Adipose tissue (tissue), 3 donors: ENCODE measurements around the gene PDGFA. TPM values are rescaled to one million over a fixed set of nuclear protein-coding genes. Genes with fewer than 3 reads are reported as not detected.

Experiments used
- H3K27ac ChIP-seq: one replicate; pipeline ENCODE4 v1.5.1; 2013; ENCODE audit warnings: low read depth, low read length
- WGBS, 3 donors: extraction: QIAGEN DNeasy Blood & Tissue Kit; methylation state at CpG; one replicate each; pipeline ENCODE4 v1.1.7; 2013; 5-methylcytosine and 5-hydroxymethylcytosine counted together
- polyA plus RNA-seq, 3 donors: library from polyadenylated mRNA; stranded (reverse); fragments of 200-250 nt; gene quantifications; one replicate each; pipeline ENCODE4 v1.2.3, GENCODE V29; 2013
- donor health status: healthy with polysubstance abuse.
- donor health status: Bipolar disorder and iron deficiency.
- donor health status: healthy.

PDGFA gene
- polyA plus RNA-seq, 3 donors = 9.9 to 40.2 (median 11.7) TPM

- H3K27ac ChIP-seq = no peak overlapping the region
- 80 to 87% (median 84%) methylated on average over 20 to 25 of the region's 25 CpGs for WGBS, 3 donors
Measured at GRCh38 chr7:510782-511281, 8.8 kb downstream of the PDGFA start.

- H3K27ac ChIP-seq = no peak overlapping the region
- WGBS, 3 donors = 87 to 94% (median 91%) methylated on average over 14 to 17 of the region's 17 CpGs
Measured at GRCh38 chr7:510131-510481, 9.5 kb downstream of the PDGFA start.

GRCh38 chr7:509426-510130, 10.1 kb downstream of the PDGFA start:
- 91 to 93% (median 92%) methylated on average over 20 of the region's 20 CpGs for WGBS, 3 donors
- H3K27ac ChIP-seq = no peak overlapping the region

- 92 to 95% (median 92%) methylated on average over 11 to 12 of the region's 12 CpGs for WGBS, 3 donors
- no peak overlapping the region for H3K27ac ChIP-seq
Measured at GRCh38 chr7:508461-509170, 11.0 kb downstream of the PDGFA start.

GRCh38 chr7:507623-508300, 11.9 kb downstream of the PDGFA start:
- 79 to 85% (median 80%) methylated on average over 17 of the region's 17 CpGs for WGBS, 3 donors
- no peak overlapping the region for H3K27ac ChIP-seq

- H3K27ac ChIP-seq = no peak overlapping the region
- 83 to 94% (median 88%) methylated on average over 14 to 15 of the region's 15 CpGs for WGBS, 3 donors
Measured at GRCh38 chr7:506921-507622, 12.6 kb downstream of the PDGFA start.

GRCh38 chr7:506391-506831, 13.2 kb downstream of the PDGFA start:
- no peak overlapping the region for H3K27ac ChIP-seq
- 91 to 95% (median 92%) methylated on average over 11 of the region's 11 CpGs for WGBS, 3 donors

- no peak overlapping the region for H3K27ac ChIP-seq
- WGBS, 3 donors = 54 to 88% (median 87%) methylated on average over 16 of the region's 16 CpGs
Measured at GRCh38 chr7:505171-505570, 14.5 kb downstream of the PDGFA start.

GRCh38 chr7:504221-505111, 15.2 kb downstream of the PDGFA start:
- H3K27ac ChIP-seq = no peak overlapping the region
- WGBS, 3 donors = 41 to 92% (median 88%) methylated on average over 33 to 34 of the region's 34 CpGs

GRCh38 chr7:503575-504111, 16.0 kb downstream of the PDGFA start:
- no peak overlapping the region for H3K27ac ChIP-seq
- 12 to 74% (median 55%) methylated on average over 20 of the region's 20 CpGs for WGBS, 3 donors

GRCh38 chr7:502296-502695, 17.4 kb downstream of the PDGFA start:
- H3K27ac ChIP-seq = no peak overlapping the region
- WGBS, 3 donors = 77 to 88% (median 86%) methylated on average over 13 of the region's 13 CpGs

- WGBS, 3 donors = 88 to 95% (median 93%) methylated on average over 7 of the region's 7 CpGs
- H3K27ac ChIP-seq = no peak overlapping the region
Measured at GRCh38 chr7:501526-501925, 18.1 kb downstream of the PDGFA start.

GRCh38 chr7:500521-501420, 18.9 kb downstream of the PDGFA start:
- WGBS, 3 donors = 84 to 95% (median 95%) methylated on average over 35 of the region's 35 CpGs
- H3K27ac ChIP-seq = no peak overlapping the region

GRCh38 chr7:499853-500485, 19.7 kb downstream of the PDGFA start:
- no peak overlapping the region for H3K27ac ChIP-seq
- WGBS, 3 donors = 93 to 95% (median 95%) methylated on average over 20 of the region's 20 CpGs

- H3K27ac ChIP-seq = no peak overlapping the region
- WGBS, 3 donors = 57 to 86% (median 86%) methylated on average over 11 of the region's 11 CpGs
Measured at GRCh38 chr7:498678-499641, 20.7 kb downstream of the PDGFA start.
